H1 (cell line): ENCODE data around the gene SLC20A1. TPM values are rescaled to one million over a fixed set of nuclear protein-coding genes. Genes with fewer than 3 reads are reported as not detected.

Source experiments
- ATF3 ChIP-seq: IDR thresholded peaks from 2 replicates; pipeline ENCODE4 v1.6.1; 2011; ENCODE audit warnings: low read depth, mild to moderate bottlenecking, low read length; ENCODE audit not compliant: insufficient read depth
- CHD7 ChIP-seq: fragments of 300-600 bp; sonication (generic); IDR thresholded peaks from 2 replicates; pipeline ENCODE4 v1.7.1; 2012; ENCODE audit warnings: low read length, moderate library complexity, mild to moderate bottlenecking, inconsistent platforms; ENCODE audit not compliant: insufficient replicate concordance
- polyA plus RNA-seq, 7 experiments: library from polyadenylated mRNA; depleted of rRNA in 3 of 7; stranded (reverse) in 5 of 7; unstranded in 2 of 7; fragments of >200 nt in 5 of 7; fragments of 200-250 nt in 2 of 7; gene quantifications; 1 replicate in 5 of 7; 2 replicates in 1 of 7; 4 replicates in 1 of 7; pipeline versions ENCODE4 v1.2.1 to v1.2.3, GENCODE V29; 2011 to 2013; ENCODE audit warnings: missing spikeins in 2 of 7, mixed read lengths in 2 of 7
- total RNA-seq: library from RNA; stranded (reverse); fragmentation: NEBNext Ultra II Directional; extraction: Animal tissue kit (Norgen Biotek cat#: 25700); gene quantifications from 2 replicates; pipeline ENCODE4 v1.2.1, GENCODE V29; 2021

SLC20A1 gene
- total and polyA plus RNA-seq, 2 of the 8 experiments (the other 6 are each of a cell fraction or from before 2014, with no cell fraction given), result 42.6 to 105 TPM

- TF ChIP-seq CHD7, result no peak
- TF ChIP-seq ATF3, result no peak
Observed at GRCh38 chr2:112669667-112670066, 23.9 kb downstream of the SLC20A1 start (continued).
